ENCODE data around the gene EPHA1. TPM values are rescaled to one million over a fixed set of nuclear protein-coding genes. Genes with fewer than 3 reads are reported as not detected.
"Not testable (repeated sequence)": the region's sequence is repeated elsewhere in the genome, so short reads cannot be mapped to it uniquely, and the experiment has no call there.

Gene EPHA1
- total RNA-seq, 3 donors from 2014 or later (not counting 1 experiment from before 2014, with no cell fraction given), result 1.0 to 1.2 TPM; not detected in 1

DNA sequence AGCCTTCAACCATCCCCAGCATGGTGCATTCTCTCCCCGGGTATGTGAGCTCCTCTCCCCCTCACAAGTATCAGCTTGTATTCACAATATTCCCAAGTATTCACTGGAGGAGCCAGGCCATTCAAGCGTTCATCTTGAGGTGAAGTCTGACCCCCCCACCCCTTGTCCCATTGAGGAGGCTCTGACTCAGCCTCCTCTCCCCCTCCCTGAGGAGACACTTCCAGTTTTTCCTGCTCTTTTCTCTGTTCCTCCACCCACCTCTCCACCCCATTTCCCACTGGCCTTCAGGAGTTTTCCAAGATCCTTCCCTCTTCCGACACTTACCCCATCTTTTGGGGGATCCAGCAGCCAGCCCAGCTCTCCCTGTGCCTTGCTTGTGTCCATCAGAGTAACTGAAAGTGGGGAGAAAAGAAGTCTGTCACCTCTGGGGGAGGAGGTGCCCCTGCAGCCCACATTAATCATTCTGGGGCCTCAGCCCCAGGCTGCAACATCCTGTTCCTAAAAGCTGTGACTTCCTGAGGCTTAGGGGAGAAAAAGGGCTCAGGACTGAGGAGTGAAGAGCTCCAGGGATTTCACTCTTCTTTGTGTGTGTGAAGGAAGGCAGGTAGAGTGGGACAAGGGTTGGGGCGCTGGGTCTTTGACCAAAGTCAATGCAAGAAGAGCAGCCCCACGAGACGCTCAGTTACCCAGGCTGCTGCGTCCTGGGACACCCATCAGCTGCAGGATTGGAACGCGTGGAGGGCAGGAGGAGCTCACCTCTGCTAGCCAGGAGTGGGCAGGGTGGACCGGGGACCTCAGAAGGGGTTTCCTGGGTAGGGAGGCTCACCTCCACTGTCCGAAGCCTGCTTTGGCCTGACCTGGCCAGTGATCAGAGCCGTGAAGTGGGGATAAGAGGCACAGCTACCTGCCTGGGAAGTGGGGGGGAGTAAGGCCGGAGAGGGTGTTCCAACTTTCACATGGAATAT is 1.1 kb downstream of the EPHA1 start:
- peak; percentile 82 to 94 (median 89) for ATAC-seq
- intact Hi-C loops (cut with micrococcal nuclease), result no loop called here
- no peaks in the 10 kb centered on the region for H3K9me3 Mint-ChIP-seq
- H3K36me3 ChIP-seq (ENCODE audit: control insufficient read depth, insufficient read depth, low read length), result no peaks in the 10 kb centered on the region
- H3K27me3 Mint-ChIP-seq (ENCODE audit: low read depth in 2 of 2), result peaks cover 60 to 76% of the 10 kb centered on the region in 2 donors
- no peak overlapping the region for H3K4me3 ChIP-seq (ENCODE audit: low read length)
- no peak overlapping the region for H3K27ac ChIP-seq (ENCODE audit: low read length)
- H3K4me1 ChIP-seq (ENCODE audit: control insufficient read depth, insufficient read depth, low read length), result peaks cover 30% of the 10 kb centered on the region
- H3K4me1 Mint-ChIP-seq, result peaks cover 33 to 34% of the 10 kb centered on the region in 2 donors
- peak overlapping the region; percentile 88 for H3K4me3 Mint-ChIP-seq
- TF ChIP-seq, protein P1, sequence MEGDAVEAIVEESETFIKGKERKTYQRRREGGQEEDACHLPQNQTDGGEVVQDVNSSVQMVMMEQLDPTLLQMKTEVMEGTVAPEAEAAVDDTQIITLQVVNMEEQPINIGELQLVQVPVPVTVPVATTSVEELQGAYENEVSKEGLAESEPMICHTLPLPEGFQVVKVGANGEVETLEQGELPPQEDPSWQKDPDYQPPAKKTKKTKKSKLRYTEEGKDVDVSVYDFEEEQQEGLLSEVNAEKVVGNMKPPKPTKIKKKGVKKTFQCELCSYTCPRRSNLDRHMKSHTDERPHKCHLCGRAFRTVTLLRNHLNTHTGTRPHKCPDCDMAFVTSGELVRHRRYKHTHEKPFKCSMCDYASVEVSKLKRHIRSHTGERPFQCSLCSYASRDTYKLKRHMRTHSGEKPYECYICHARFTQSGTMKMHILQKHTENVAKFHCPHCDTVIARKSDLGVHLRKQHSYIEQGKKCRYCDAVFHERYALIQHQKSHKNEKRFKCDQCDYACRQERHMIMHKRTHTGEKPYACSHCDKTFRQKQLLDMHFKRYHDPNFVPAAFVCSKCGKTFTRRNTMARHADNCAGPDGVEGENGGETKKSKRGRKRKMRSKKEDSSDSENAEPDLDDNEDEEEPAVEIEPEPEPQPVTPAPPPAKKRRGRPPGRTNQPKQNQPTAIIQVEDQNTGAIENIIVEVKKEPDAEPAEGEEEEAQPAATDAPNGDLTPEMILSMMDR (IDR thresholded peaks at IDR 0.05), result no peak
- peak in 1 of 2 donors; percentile 80 for DNase-seq
- no peaks in the 10 kb centered on the region for H3K9me3 ChIP-seq (ENCODE audit: control insufficient read depth, insufficient read depth, low read length)
- 13% methylated on average over 13 of the region's 13 CpGs for WGBS (ENCODE audit: insufficient coverage)
- peak overlapping the region; percentile 21 to 81 for H3K27ac Mint-ChIP-seq
- no peaks in the 10 kb centered on the region for H3K36me3 Mint-ChIP-seq
- H3K27me3 ChIP-seq (ENCODE audit: control insufficient read depth, insufficient read depth, low read length), result peaks cover 27% of the 10 kb centered on the region

DNA sequence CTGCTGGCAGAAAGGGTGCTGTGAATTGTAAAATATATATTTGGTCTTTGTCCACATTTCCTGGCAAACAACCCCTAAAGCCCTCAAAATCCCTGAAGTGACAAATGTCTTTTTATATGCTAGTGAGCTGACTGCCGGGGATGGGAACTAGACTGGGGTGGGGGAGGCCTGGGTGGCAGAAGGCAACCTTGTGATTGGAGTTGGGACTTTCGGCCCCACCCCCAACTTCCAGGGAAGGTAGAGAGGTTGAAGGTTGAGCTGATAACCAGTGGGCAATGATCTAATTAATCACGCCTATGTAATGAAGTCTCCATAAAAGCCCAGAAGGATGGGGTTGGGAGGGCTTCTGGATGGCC is 2.7 kb downstream of the EPHA1 start:
- Histone ChIP-seq H3K27me3 (ENCODE audit: control insufficient read depth, insufficient read depth, low read length) (peaks cover 24% of the 10 kb centered on the region), H3K27ac (ENCODE audit: low read length) (no peak overlapping the region), H3K9me3 (ENCODE audit: control insufficient read depth, insufficient read depth, low read length) (no peaks in the 10 kb centered on the region), H3K4me3 (ENCODE audit: low read length) (no peak overlapping the region), H3K4me1 (ENCODE audit: control insufficient read depth, insufficient read depth, low read length) (peaks cover 30% of the 10 kb centered on the region), H3K36me3 (ENCODE audit: control insufficient read depth, insufficient read depth, low read length) (no peaks in the 10 kb centered on the region)
- ATAC-seq, result no peak
- TF ChIP-seq, protein P1 (IDR thresholded peaks at IDR 0.05), result no peak
- Mint-ChIP-seq H3K9me3 (no peaks in the 10 kb centered on the region), H3K36me3 (no peaks in the 10 kb centered on the region), H3K4me1 (peaks cover 27 to 33% of the 10 kb centered on the region in 2 donors), H3K27ac (no peak overlapping the region), H3K4me3 (no peak overlapping the region), H3K27me3 (ENCODE audit: low read depth in 2 of 2) (peaks cover 49 to 60% of the 10 kb centered on the region in 2 donors)
- no peak for DNase-seq
- intact Hi-C loops (cut with micrococcal nuclease), result no loop called here
- WGBS (ENCODE audit: insufficient coverage), result 91% methylated on average over 3 of the region's 3 CpGs

DNA sequence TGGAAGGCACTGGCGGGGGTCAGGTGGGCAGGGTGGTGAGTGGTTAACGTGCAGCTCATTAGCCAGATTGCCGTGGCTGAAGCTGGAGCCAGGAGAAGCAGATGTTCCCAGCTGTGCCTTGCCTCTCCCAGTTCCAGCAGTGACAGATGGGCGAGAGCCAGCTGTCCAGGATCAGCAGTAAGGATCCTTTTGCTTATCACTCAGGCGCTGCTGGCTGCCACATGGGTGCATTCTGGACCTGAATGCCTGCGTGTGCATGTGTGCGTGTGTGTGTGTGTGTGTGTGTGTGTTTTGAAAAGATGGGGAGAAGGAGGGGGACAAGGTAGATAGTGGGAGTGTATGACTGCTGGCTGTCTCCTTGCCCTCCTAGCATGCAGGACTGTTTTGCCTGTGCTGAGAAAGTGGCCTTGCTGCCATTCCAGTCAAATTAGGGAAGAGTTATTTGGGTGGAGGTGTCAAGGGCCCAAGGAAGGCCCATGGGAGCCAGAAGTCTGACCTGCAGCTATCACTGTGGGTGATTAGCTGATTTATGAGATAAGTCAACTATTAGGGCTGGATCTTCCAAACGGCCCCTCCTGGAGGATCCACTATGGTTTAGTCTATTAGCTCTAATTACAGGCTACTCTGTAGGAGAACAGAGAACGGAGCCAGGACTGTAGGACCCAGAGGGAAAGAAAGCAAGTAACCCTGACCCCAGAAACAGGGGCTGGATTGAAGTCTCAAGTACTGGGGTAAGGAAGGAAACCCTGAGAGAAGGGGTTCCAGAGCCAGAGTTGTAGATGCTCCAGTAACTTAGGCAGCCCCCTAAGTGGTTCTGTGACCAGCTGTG is 3.3 kb downstream of the EPHA1 start:
- Histone ChIP-seq H3K9me3 (ENCODE audit: control insufficient read depth, insufficient read depth, low read length) (no peaks in the 10 kb centered on the region), H3K27ac (ENCODE audit: low read length) (no peak overlapping the region), H3K27me3 (ENCODE audit: control insufficient read depth, insufficient read depth, low read length) (peaks cover 20% of the 10 kb centered on the region), H3K4me1 (ENCODE audit: control insufficient read depth, insufficient read depth, low read length) (peaks cover 30% of the 10 kb centered on the region), H3K36me3 (ENCODE audit: control insufficient read depth, insufficient read depth, low read length) (no peaks in the 10 kb centered on the region), H3K4me3 (ENCODE audit: low read length) (no peak overlapping the region)
- no peaks in the 10 kb centered on the region for H3K36me3 Mint-ChIP-seq
- H3K9me3 Mint-ChIP-seq, result no peaks in the 10 kb centered on the region
- H3K27me3 Mint-ChIP-seq (ENCODE audit: low read depth in 2 of 2), result peaks cover 45 to 54% of the 10 kb centered on the region in 2 donors
- WGBS (ENCODE audit: insufficient coverage), result 89% methylated on average over 9 of the region's 9 CpGs
- intact Hi-C loops (cut with micrococcal nuclease), result no loop called here
- no peak overlapping the region for H3K27ac Mint-ChIP-seq
- H3K4me1 Mint-ChIP-seq, result peaks cover 27 to 33% of the 10 kb centered on the region in 2 donors
- DNase-seq (no peak), ATAC-seq (no peak)
- no peak overlapping the region for H3K4me3 Mint-ChIP-seq
- TF ChIP-seq, protein P1 (IDR thresholded peaks at IDR 0.05), result no peak

DNA sequence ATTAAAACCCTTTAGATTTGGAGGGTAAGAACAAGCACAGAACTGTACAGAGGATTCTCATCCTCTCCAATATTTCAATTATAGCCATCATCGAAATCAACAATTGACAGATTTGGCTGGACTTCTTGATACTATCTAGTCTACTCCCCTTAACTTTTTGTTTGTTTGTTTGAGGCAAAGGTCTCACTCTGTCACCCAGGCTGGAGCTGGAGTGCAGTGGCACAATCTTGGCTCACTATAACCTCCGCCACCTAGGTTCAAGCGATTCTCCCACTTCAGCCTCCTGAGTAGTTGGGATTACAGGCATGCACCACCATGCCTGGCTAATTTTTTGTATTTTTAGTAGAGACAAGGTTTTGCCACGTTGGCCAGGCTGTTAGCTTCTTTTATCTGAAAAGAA is 6.4 kb downstream of the EPHA1 start:
- H3K4me1 ChIP-seq (ENCODE audit: control insufficient read depth, insufficient read depth, low read length); H3K36me3 ChIP-seq (ENCODE audit: control insufficient read depth, insufficient read depth, low read length); H3K9me3 ChIP-seq (ENCODE audit: control insufficient read depth, insufficient read depth, low read length); intact Hi-C loops (cut with micrococcal nuclease); ATAC-seq; H3K4me3 Mint-ChIP-seq; H3K4me3 ChIP-seq (ENCODE audit: low read length); H3K27ac ChIP-seq (ENCODE audit: low read length); H3K4me1 Mint-ChIP-seq; H3K36me3 Mint-ChIP-seq; H3K9me3 Mint-ChIP-seq; H3K27ac Mint-ChIP-seq; DNase-seq; H3K27me3 ChIP-seq (ENCODE audit: control insufficient read depth, insufficient read depth, low read length): not testable (repeated sequence)
- WGBS (ENCODE audit: insufficient coverage), result 97% methylated on average over 4 of the region's 4 CpGs
- H3K27me3 Mint-ChIP-seq (ENCODE audit: low read depth in 2 of 2), result peaks cover 22 to 30% of the 10 kb centered on the region in 2 donors
